Measurements from ENCODE around the gene XRN1. TPM values are rescaled to one million over a fixed set of nuclear protein-coding genes. Genes with fewer than 3 reads are reported as not detected.

The XRN1 gene, protein sequence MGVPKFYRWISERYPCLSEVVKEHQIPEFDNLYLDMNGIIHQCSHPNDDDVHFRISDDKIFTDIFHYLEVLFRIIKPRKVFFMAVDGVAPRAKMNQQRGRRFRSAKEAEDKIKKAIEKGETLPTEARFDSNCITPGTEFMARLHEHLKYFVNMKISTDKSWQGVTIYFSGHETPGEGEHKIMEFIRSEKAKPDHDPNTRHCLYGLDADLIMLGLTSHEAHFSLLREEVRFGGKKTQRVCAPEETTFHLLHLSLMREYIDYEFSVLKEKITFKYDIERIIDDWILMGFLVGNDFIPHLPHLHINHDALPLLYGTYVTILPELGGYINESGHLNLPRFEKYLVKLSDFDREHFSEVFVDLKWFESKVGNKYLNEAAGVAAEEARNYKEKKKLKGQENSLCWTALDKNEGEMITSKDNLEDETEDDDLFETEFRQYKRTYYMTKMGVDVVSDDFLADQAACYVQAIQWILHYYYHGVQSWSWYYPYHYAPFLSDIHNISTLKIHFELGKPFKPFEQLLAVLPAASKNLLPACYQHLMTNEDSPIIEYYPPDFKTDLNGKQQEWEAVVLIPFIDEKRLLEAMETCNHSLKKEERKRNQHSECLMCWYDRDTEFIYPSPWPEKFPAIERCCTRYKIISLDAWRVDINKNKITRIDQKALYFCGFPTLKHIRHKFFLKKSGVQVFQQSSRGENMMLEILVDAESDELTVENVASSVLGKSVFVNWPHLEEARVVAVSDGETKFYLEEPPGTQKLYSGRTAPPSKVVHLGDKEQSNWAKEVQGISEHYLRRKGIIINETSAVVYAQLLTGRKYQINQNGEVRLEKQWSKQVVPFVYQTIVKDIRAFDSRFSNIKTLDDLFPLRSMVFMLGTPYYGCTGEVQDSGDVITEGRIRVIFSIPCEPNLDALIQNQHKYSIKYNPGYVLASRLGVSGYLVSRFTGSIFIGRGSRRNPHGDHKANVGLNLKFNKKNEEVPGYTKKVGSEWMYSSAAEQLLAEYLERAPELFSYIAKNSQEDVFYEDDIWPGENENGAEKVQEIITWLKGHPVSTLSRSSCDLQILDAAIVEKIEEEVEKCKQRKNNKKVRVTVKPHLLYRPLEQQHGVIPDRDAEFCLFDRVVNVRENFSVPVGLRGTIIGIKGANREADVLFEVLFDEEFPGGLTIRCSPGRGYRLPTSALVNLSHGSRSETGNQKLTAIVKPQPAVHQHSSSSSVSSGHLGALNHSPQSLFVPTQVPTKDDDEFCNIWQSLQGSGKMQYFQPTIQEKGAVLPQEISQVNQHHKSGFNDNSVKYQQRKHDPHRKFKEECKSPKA (N-terminal part only)
- total RNA-seq (2022; extraction: Qiagen RNA extraction): 3.3 to 5.0 TPM (median 4.3 TPM) in 5 replicates

DNA sequence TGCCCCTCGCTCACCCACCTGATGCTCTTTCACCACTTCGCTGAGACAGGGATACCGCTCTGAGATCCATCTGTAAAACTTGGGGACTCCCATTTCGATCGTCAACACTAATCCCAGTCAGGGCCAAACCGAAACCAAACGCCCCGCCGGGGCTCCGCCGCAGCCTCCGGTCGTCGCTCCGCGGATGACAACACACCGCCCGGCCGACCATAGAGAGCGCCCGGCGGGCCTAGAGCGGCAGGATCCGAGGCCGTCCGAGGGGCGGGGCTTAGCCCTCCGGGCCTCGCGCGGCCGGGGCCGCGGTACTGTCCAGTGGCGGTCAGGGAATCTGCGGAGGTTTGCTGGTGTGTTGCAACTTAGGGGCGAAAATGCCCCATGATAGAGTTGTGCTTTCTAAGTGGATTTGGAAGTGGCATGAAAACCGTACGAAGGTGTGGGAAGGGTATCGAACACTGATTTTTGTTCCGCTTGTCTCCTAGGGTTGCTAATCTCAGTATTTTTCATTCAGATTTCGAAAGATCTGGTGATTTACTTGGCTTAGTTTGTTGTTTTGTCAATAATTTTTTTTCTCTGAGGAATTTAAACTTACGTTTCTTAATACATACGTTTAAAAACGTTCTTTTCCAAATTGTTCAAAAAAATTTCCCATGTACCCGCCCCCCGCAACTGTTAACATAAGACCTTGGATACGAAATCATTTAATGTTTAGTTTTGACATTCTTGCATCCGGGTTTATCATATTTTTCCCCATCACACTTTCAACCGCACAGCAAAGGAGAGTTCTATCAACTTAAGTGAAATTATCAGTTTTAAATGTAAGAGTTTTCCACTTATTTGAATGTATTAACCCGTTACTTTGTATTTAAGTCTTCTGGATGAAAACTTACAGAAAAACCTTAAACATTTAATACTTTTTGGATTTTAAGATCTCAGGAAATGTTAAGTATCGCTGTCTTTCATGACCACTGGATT is at the start of gene XRN1:
XRN1 (minus strand) TSS at position 186 of the 972 bp plus-strand sequence; CDS start at position 93, 93 bp downstream.

Other genes starting within 250 kb of the XRN1 start
- 4.4 to 7.2 TPM (median 6.3 TPM) in 5 replicates for gene GK5, start 222.5 kb downstream of the XRN1 start, total RNA-seq (2022; extraction: Qiagen RNA extraction)
- gene ATR, start 130.7 kb upstream of the XRN1 start, total RNA-seq (2022; extraction: Qiagen RNA extraction): 10.2 to 11.8 TPM (median 11.2 TPM) in 5 replicates
- 8.4 to 11.1 TPM (median 9.6 TPM) in 5 replicates for gene PLS1, start 148.4 kb upstream of the XRN1 start, total RNA-seq (2022; extraction: Qiagen RNA extraction)